DMS 273 (cell line): ENCODE measurements around the gene KCNAB1.
"Not testable (repeated sequence)": the region's sequence is repeated elsewhere in the genome, so short reads cannot be mapped to it uniquely, and the experiment has no call there.

Source experiments
- DNase-seq: peaks from one replicate; lab custom pipeline; 2025; ENCODE audit not compliant: unreplicated experiment; lab: John Stamatoyannopoulos, UW

Gene KCNAB1

GRCh38 chr3:156259896-156260295 lies 139.5 kb downstream of the KCNAB1 start:
- DNase-seq = no peak

GRCh38 chr3:156260331-156260730 lies 140.0 kb downstream of the KCNAB1 start:
- DNase-seq = no peak

GRCh38 chr3:156264771-156265170 lies 144.4 kb downstream of the KCNAB1 start:
- DNase-seq = no peak

DNA sequence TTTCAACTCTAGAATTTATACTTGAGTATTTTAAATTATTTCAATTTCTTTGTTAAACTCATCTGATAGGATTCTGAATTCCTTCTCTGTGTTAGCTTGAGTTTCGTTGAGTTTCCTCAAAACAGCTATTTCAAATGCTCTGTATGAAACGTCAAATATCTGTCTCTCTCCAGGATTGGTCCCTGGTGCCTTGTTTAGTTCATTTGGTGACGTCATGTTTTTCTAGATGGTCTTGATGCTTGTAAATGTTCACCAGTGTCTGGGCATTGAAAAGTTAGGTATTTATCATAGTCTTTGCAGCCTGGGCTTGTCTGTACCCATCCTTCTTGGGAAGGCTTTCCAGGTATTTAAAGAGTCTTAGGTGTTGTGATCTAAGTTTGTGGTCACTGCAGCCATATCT lies 151.1 kb downstream of the KCNAB1 start:
- DNase-seq = no peak

GRCh38 chr3:156271995-156272719 lies 151.8 kb downstream of the KCNAB1 start:
- no peak for DNase-seq

GRCh38 chr3:156273111-156273694 lies 152.8 kb downstream of the KCNAB1 start:
- peak; percentile 50 for DNase-seq

GRCh38 chr3:156274791-156275190 lies 154.4 kb downstream of the KCNAB1 start:
- DNase-seq = no peak

- DNase-seq = not testable (repeated sequence)
Observed at GRCh38 chr3:156284637-156285036, 164.3 kb downstream of the KCNAB1 start.

GRCh38 chr3:156285626-156286025 lies 165.2 kb downstream of the KCNAB1 start:
- no peak for DNase-seq

DNA sequence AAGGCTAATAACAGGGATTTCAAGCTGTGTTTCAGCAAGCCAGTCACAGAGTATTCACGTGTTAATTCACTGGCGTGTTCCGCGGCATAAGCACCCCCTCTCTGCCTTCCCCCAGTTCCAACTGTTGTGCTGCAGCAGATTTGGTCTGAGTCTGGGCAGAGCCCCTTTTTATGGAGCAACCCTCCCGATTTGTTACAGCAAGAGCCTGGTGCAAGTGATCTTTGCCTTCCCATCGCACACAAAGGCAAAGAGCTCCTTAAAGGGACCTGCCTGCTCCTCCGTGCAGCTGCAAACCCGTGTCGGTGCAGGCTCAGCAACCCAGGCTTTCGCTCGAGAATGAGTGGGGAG lies 170.5 kb downstream of the KCNAB1 start:
- no peak for DNase-seq

DNA sequence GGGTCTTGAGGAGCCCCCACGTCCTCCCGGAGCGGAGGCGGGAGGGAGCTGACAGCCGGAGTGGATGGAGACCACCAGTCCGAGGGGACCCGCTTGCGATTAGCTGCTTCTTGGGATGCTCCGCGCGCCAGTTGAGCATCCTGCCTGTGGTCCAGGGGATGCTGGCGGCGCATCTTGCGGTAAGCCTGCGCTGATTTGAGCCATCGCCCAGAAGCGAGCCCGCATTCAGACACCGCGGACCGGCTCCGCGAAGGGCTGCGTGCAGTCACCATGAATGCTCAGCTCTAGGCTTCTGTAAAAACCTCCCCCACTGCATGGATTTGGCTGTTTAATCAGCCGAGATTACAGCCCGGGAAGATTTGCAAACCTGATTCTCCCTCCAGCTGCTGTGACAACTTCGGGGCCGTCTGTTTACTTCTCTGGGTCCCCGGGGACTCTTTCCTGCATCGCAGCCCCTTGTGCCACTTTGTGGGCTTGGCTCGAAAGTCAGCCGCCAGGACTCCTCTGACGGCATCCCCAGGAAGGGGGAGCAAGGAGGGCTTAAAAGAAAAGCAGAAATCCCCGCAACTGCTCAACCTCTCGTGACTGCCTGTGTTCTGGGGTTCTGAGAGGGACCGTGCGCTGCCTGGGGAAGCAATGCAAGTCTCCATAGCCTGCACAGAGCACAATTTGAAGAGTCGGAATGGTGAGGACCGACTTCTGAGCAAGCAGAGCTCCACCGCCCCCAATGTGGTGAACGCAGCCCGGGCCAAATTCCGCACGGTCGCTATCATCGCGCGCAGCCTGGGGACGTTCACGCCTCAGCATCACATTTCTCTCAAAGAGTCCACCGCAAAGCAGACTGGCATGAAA lies 171.1 kb downstream of the KCNAB1 start:
- peak; percentile 77 for DNase-seq

DNA sequence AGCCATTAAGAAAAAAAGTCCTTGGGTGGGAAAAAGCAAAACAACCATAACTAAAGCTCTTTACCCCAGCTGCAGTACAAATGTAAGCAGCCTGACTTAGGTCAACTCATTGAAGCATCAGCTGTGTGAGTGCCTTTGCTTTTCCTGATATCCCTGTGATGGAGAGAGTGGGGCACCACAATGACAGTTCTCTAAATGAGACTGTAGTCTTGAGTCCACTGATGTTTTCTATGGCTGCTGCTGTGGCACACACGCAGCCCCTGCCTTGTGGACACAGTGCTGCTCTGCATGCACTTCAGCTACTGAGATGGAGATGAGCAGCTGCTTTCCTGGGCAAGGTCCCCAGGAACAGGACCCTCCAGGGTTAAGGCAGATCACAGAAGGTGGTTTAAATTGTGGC lies 173.2 kb downstream of the KCNAB1 start:
- no peak for DNase-seq

DNA sequence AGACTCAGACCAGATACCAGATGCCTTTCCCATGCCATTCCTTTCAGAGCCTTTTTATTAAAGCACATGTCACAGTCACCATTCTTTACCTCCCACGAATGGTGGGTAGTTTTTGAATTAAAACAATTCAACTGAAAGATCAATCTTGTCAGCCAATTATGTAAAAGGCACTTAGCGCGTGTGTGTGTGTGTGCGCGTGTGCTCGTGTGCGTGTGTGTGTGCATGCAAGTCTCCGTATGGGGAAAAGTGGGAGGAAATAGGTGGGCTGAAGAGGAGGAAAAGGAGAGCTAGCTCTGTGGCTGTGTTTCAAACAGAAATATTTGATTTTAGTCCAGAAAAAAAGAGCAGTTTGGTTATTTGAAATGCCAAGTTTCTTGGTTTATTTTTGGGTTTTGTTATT lies 177.2 kb downstream of the KCNAB1 start:
- DNase-seq = no peak

DNA sequence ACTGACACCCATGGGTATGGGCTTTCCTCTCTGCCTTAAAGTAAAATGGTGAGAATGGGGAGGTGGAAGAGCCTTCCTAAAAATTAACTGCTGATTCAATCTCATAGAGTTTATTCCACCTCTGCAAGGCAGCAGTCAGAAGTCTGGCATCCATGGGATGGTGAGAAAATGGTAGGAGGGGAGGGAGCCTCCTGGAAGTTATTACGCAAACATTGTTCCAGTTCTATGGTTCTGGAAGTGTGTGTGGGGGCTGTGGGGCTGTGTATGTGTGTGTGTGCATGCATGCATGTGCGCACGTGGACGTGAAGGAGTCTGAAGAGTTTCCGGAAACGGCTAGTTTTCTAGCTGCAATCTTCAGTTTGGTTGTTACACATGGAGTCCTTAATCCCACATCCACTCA lies 177.6 kb downstream of the KCNAB1 start:
- no peak for DNase-seq

DNA sequence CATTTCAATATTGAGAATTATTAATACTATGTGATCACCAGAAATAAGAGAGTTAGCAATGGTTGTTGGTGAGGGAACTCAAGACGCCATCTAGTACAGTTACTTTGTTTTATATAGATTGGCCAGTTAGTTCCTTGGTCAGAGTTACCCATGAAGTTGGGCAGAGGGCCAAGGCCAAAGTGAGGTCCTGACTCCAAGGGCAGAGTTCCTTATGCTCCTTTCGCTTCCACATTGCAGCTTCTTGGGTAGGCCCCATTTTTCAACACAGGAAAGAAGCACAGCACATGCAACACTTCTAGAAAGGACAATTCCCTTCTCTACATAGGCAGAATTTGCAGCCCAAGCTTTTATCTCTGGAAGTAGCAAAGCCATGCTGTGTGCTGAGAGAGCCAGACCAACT lies 178.6 kb downstream of the KCNAB1 start:
- peak; percentile 31 for DNase-seq

GRCh38 chr3:156299569-156299968 lies 179.2 kb downstream of the KCNAB1 start:
- peak; percentile 58 for DNase-seq

DNA sequence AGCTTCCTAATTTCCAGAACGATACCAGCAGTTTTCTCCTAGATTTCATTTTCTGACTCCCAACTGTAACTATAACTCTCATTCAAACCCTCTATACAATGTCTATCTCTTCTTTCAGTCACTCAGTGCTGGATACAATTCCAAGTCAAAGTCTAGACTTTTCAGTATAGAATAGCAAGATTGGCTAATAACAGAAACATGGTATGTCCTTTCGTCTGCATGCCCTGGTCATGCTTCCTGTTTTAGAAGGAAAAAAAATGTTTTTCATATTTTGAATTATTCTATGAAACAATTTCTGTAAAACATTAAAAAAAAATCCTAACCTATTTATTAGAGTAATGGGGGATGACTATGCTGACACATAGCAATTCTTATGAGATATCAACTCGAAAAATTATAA lies 180.0 kb downstream of the KCNAB1 start:
- DNase-seq = no peak

- peak; percentile 11 for DNase-seq
Observed at GRCh38 chr3:156300929-156301840, 180.8 kb downstream of the KCNAB1 start.

DNA sequence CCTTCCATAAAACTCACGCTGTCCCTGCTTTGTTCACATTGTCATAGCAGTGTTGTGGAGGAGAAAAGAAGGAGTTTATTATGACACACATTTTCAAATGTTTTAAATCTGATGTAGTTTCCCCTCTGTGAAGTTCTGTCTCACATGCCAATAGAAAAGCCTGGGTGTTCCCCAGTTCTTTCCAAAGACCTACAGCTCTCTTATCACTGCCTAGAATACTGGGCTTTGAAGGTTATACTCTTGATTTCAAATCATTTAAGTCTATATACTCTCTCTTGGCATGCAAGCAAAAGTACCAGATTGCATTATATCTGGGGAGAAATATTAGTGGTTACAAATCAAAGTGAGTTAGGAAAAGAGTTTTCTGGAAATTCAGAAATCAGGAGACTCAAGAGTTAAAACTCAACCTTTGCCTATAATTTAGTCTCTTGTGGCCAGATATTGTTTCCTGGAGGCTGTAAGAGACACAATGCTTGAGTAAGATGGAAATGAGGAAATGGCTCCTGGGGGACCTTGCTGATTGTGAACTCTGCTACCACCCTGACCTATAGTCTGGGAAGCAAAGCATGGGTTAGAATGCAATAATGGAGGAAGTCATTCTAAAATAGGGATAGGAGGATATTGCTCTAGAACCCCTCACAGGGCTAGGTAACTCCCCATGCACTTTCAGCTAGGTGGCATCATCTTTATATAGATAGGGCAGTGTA lies 182.8 kb downstream of the KCNAB1 start:
- no peak for DNase-seq

DNA sequence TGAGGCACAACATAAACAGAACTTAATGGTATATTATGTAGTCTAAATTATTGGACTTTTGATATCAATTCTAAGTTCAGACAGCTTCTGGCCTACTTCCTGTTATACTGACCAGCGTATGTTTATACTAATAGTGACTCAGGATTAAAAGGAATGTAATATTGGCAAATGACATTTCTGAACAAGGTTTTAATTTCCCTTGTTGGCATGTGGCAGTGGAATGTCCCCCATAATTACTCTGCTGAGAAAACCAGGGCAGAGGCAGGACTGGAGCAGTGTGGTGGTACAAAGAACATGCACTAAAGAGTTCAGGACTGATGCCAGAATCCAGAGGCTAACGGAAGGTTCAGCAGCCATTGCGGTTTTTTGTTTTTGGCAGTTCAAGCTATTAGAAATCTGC lies 184.0 kb downstream of the KCNAB1 start:
- DNase-seq = no peak
